Vagina (tissue), 2 donors: ENCODE data around the gene RBMXL3. TPM values are rescaled to one million over a fixed set of nuclear protein-coding genes. Genes with fewer than 3 reads are reported as not detected.

Experiments
- DNase-seq, 2 donors: peaks; one replicate each; pipeline ENCODE4 v3.0.0-alpha.2; 2017; ENCODE audit errors: extremely low spot score in 2 of 2
- H3K27ac ChIP-seq: fragments of 200-600 bp; sonication (generic); one replicate; pipeline ENCODE4 v1.5.1; 2019
- H3K27me3 ChIP-seq: fragments of 200-600 bp; sonication (generic); one replicate; pipeline ENCODE4 v1.5.1; 2019
- H3K36me3 ChIP-seq, 2 donors: fragments of 200-600 bp; sonication (generic); one replicate each; pipeline ENCODE4 v1.5.1; 2017 to 2019
- H3K4me1 ChIP-seq: fragments of 200-600 bp; sonication (generic); one replicate; pipeline ENCODE4 v1.5.1; 2019
- H3K4me3 ChIP-seq, 2 donors: fragments of 200-600 bp; sonication (generic); 1 replicate in 1 of 2; 2 replicates in 1 of 2; pipeline ENCODE4 v1.5.1; 2016 to 2019
- H3K9me3 ChIP-seq: fragments of 200-600 bp; sonication (generic); one replicate; pipeline ENCODE4 v1.5.1; 2019
- POLR2A ChIP-seq, 2 donors: fragments of 450-650 bp; IDR thresholded peaks; one replicate each; pipeline ENCODE4 v1.6.1; 2017; ENCODE audit warnings: antibody characterized with exemption in 2 of 2, mild to moderate bottlenecking in 2 of 2, moderate library complexity in 2 of 2
- POLR2AphosphoS5 ChIP-seq, 2 donors: sonication (generic); formaldehyde crosslinking; IDR thresholded peaks; one replicate each; pipeline ENCODE4 v1.9.0; 2017; ENCODE audit warnings: antibody characterized with exemption in 2 of 2, mild to moderate bottlenecking in 2 of 2, low read depth in 1 of 2; ENCODE audit not compliant: insufficient read depth in 1 of 2
- intact Hi-C: fragments of 100-400 bp; cut with DNase I; formaldehyde crosslinking; loops from one replicate; pipeline ENCODE4 v1.15.1; 2023
- total RNA-seq: library from RNA; depleted of rRNA; stranded (reverse); fragments of >200 nt; gene quantifications from one replicate; pipeline ENCODE4 v1.2.3, GENCODE V29; 2016

Gene RBMXL3
- total RNA-seq, 1 donor from 2014 or later: not detected

DNA sequence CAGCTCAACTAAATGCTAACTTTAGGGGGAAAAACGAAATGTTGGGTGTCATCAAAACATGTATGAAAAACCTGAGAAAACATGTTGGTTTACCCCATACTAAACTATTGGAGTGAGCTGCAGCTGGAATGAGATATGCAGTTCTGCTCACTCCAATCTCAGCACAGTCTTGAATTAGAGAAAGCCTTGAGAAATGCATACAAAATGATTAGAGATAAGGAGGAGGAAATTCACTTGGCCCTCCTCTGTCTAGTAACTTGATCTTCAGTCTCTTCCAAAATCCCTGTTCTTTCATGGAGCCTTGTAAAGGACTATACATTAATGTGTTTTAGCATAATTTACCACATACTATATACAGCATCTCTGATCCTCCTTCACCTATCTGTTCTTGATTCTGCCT is 47.8 kb downstream of the RBMXL3 start:
- TF ChIP-seq POLR2AphosphoS5 (IDR thresholded peaks at IDR 0.05; ENCODE audit: insufficient read depth in 1 of 2, low read depth in 1 of 2) (no peak), POLR2A (IDR thresholded peaks at IDR 0.05) (no peak)
- Histone ChIP-seq H3K4me3 (no peak overlapping the region), H3K9me3 (no peaks in the 10 kb centered on the region), H3K4me1 (no peaks in the 10 kb centered on the region), H3K27ac (peak overlapping the region; percentile 10), H3K27me3 (no peaks in the 10 kb centered on the region), H3K36me3 (no peaks in the 10 kb centered on the region)
- no peak for DNase-seq
- intact Hi-C loops: no loop called here

Other genes starting within 250 kb of the RBMXL3 start
- 0.74 TPM for gene IL13RA2, start 171.8 kb upstream of the RBMXL3 start, total RNA-seq
- 10.1 TPM for gene LRCH2, start 44.7 kb downstream of the RBMXL3 start, total RNA-seq
- gene LUZP4, start 100.3 kb downstream of the RBMXL3 start, total RNA-seq: not detected